Measurements from ENCODE around the gene SDC4.

The SDC4 gene

GRCh38 chr20:45318948-45319347, 29.3 kb downstream of the SDC4 start:
- DNase-seq (ENCODE audit: low read depth, low spot score): no peak

GRCh38 chr20:45318386-45318939, 29.8 kb downstream of the SDC4 start:
- no peak for DNase-seq (ENCODE audit: low read depth, low spot score)

GRCh38 chr20:45317826-45318225, 30.4 kb downstream of the SDC4 start:
- DNase-seq (ENCODE audit: low read depth, low spot score): no peak

GRCh38 chr20:45316150-45317080, 31.8 kb downstream of the SDC4 start:
- no peak for DNase-seq (ENCODE audit: low read depth, low spot score)

- no peak for DNase-seq (ENCODE audit: low read depth, low spot score)
Observed at GRCh38 chr20:45315672-45316071, 32.6 kb downstream of the SDC4 start.

- no peak for DNase-seq (ENCODE audit: low read depth, low spot score)
Observed at GRCh38 chr20:45313943-45314342, 34.3 kb downstream of the SDC4 start.

- no peak for DNase-seq (ENCODE audit: low read depth, low spot score)
Observed at GRCh38 chr20:45313065-45313695, 35.0 kb downstream of the SDC4 start.

GRCh38 chr20:45312241-45312640, 36.0 kb downstream of the SDC4 start:
- no peak for DNase-seq (ENCODE audit: low read depth, low spot score)

- DNase-seq (ENCODE audit: low read depth, low spot score): no peak
Observed at GRCh38 chr20:45311589-45312211, 36.5 kb downstream of the SDC4 start.

GRCh38 chr20:45309075-45309474, 39.1 kb downstream of the SDC4 start:
- no peak for DNase-seq (ENCODE audit: low read depth, low spot score)

- no peak for DNase-seq (ENCODE audit: low read depth, low spot score)
Observed at GRCh38 chr20:45308117-45308778, 40.0 kb downstream of the SDC4 start, which contains the start of gene MATN4. Gene MATN4, minus strand, starts transcription at chr20:45308299. Its CDS starts 2,717 bp downstream, at chr20:45305582.

- DNase-seq (ENCODE audit: low read depth, low spot score): no peak
Observed at GRCh38 chr20:45307076-45307640, 41.1 kb downstream of the SDC4 start.

- no peak for DNase-seq (ENCODE audit: low read depth, low spot score)
Observed at GRCh38 chr20:45306431-45306982, 41.7 kb downstream of the SDC4 start, which contains the start of gene RBPJL. Gene RBPJL, plus strand, starts transcription at chr20:45306840. Its CDS starts 83 bp downstream, at chr20:45306923.

- no peak for DNase-seq (ENCODE audit: low read depth, low spot score)
Observed at GRCh38 chr20:45305262-45305661, 43.0 kb downstream of the SDC4 start.

- no peak for DNase-seq (ENCODE audit: low read depth, low spot score)
Observed at GRCh38 chr20:45304464-45304999, 43.7 kb downstream of the SDC4 start.

GRCh38 chr20:45303586-45304463, 44.4 kb downstream of the SDC4 start:
- no peak for DNase-seq (ENCODE audit: low read depth, low spot score)

GRCh38 chr20:45301824-45302271, 46.4 kb downstream of the SDC4 start:
- no peak for DNase-seq (ENCODE audit: low read depth, low spot score)

- DNase-seq (ENCODE audit: low read depth, low spot score): no peak
Observed at GRCh38 chr20:45300961-45301360, 47.3 kb downstream of the SDC4 start.

GRCh38 chr20:45299786-45300185, 48.4 kb downstream of the SDC4 start:
- DNase-seq (ENCODE audit: low read depth, low spot score): no peak

All from brain pericyte (primary cell).